ENCODE measurements around the gene AIP.

GRCh38 chr11:67539550-67539949 is 56.7 kb downstream of the AIP start:
- TF ChIP-seq CTCF (IDR thresholded peaks at IDR 0.05), result no peak
- no peak for TF ChIP-seq EP300 (IDR thresholded peaks at IDR 0.05)
